Measurements from ENCODE around the gene RASSF5. TPM values are rescaled to one million over a fixed set of nuclear protein-coding genes. Genes with fewer than 3 reads are reported as not detected.

Gene RASSF5
- total and polyA plus RNA-seq, 9 of the 15 experiments (the other 6 are each of a cell fraction or from before 2014, with no cell fraction given): 6.1 to 41.0 (median 25.2) TPM

GRCh38 chr1:206544562-206545257, 37.4 kb downstream of the RASSF5 start (continued):
- no peak for TF ChIP-seq ATF6 (CRISPR knock-in tag; IDR thresholded peaks at IDR 0.05)
- no peak for TF ChIP-seq NFYB (IDR thresholded peaks at IDR 0.05; ENCODE audit: extremely low read depth, insufficient read length)
- TF ChIP-seq POLR2H (tag; IDR thresholded peaks at IDR 0.05; ENCODE audit: low read depth): no peak
- no peak for TF ChIP-seq ZBTB49 (CRISPR knock-in tag; IDR thresholded peaks at IDR 0.05; ENCODE audit: borderline replicate concordance)
- no peak for TF ChIP-seq POLR2G (IDR thresholded peaks at IDR 0.05; ENCODE audit: low read depth, low read length)
- peak; percentile 29; the same call in 1 of the 2 replicates for TF ChIP-seq ELF1 (tag; IDR thresholded peaks at IDR 0.05)
- TF ChIP-seq E2F6 (IDR thresholded peaks at IDR 0.05; ENCODE audit: borderline replicate concordance in 1 of 2, extremely low read depth in 1 of 2, insufficient read depth in 1 of 2, insufficient read length in 1 of 2, low read depth in 1 of 2, low read length in 1 of 2, poor library complexity in 1 of 2, severe bottlenecking in 1 of 2): peak in 1 of 2 experiments; percentile 27
- no peak for TF ChIP-seq ATF2 (CRISPR knock-in tag; IDR thresholded peaks at IDR 0.05)
- no peak for TF ChIP-seq MEF2D (tag; conservative IDR thresholded peaks at IDR 0.05; ENCODE audit: low read depth)
- no peak for TF ChIP-seq PTBP1 (IDR thresholded peaks at IDR 0.05; ENCODE audit: low read depth, low read length)
- TF ChIP-seq NFATC3 (IDR thresholded peaks at IDR 0.05): no peak
- 0 out of 2 replicates have a peak, but pooled peaks have one; percentile 19 for TF ChIP-seq SMARCE1 (IDR thresholded peaks at IDR 0.05)
- no peak for TF ChIP-seq HIVEP1 (CRISPR knock-in tag; IDR thresholded peaks at IDR 0.05)
- TF ChIP-seq SMAD3 (CRISPR knock-in tag; conservative IDR thresholded peaks at IDR 0.05): 0 out of 2 replicates have a peak, but pooled peaks have one; percentile 44
- TF ChIP-seq ARNT (IDR thresholded peaks at IDR 0.05): no peak
- no peak for TF ChIP-seq HOMEZ (CRISPR knock-in tag; IDR thresholded peaks at IDR 0.05)
- 0 out of 2 replicates have a peak, but pooled peaks have one; percentile 41 for TF ChIP-seq ZNF75A (CRISPR knock-in tag; IDR thresholded peaks at IDR 0.05)

Measured in K562 (cell line).